GM18873 (cell line): ENCODE results near the gene FANCC.
"Not testable (repeated sequence)": the region's sequence is repeated elsewhere in the genome, so short reads cannot be mapped to it uniquely, and the experiment has no call there.

Experiments used
- ATAC-seq: cut with Tn5 transposase; IDR thresholded peaks from one replicate; pipeline ENCODE4 v1.9.1; 2021; ENCODE audit warnings: mild to moderate bottlenecking, moderate library complexity, moderate number of reproducible peaks; ENCODE audit not compliant: unreplicated experiment, low FRiP score

FANCC gene

GRCh38 chr9:95246547-95246946 lies 71.0 kb downstream of the FANCC start:
- no peak for ATAC-seq

- ATAC-seq: no peak
These were observed 74.9 kb downstream of the FANCC start for GRCh38 chr9:95242613-95243012.

GRCh38 chr9:95239071-95239470 lies 78.4 kb downstream of the FANCC start:
- no peak for ATAC-seq

- no peak for ATAC-seq
These were observed 80.2 kb downstream of the FANCC start for GRCh38 chr9:95237336-95237735.

GRCh38 chr9:95230046-95230445 lies 87.5 kb downstream of the FANCC start:
- ATAC-seq: no peak

- no peak for ATAC-seq
These were observed 88.1 kb downstream of the FANCC start for GRCh38 chr9:95229230-95229915.

GRCh38 chr9:95226921-95227320 lies 90.6 kb downstream of the FANCC start:
- no peak for ATAC-seq

- no peak for ATAC-seq
These were observed 91.8 kb downstream of the FANCC start for GRCh38 chr9:95225726-95226106.

- ATAC-seq: no peak
These were observed 92.3 kb downstream of the FANCC start for GRCh38 chr9:95225076-95225725.

GRCh38 chr9:95224376-95225019 lies 93.0 kb downstream of the FANCC start:
- no peak for ATAC-seq

- not testable (repeated sequence) for ATAC-seq
These were observed 97.2 kb downstream of the FANCC start for GRCh38 chr9:95220352-95220751.

- no peak for ATAC-seq
These were observed 98.7 kb downstream of the FANCC start for GRCh38 chr9:95218773-95219172.

- ATAC-seq: no peak
These were observed 99.6 kb downstream of the FANCC start for GRCh38 chr9:95217936-95218335.

GRCh38 chr9:95215336-95215898 lies 102.1 kb downstream of the FANCC start:
- ATAC-seq: no peak

- no peak for ATAC-seq
These were observed 104.4 kb downstream of the FANCC start for GRCh38 chr9:95213117-95213516.

GRCh38 chr9:95211028-95211427 lies 106.5 kb downstream of the FANCC start:
- no peak for ATAC-seq

- ATAC-seq: no peak
These were observed 110.1 kb downstream of the FANCC start for GRCh38 chr9:95207403-95207802.

GRCh38 chr9:95206143-95206542 lies 111.4 kb downstream of the FANCC start:
- no peak for ATAC-seq

- ATAC-seq: no peak
These were observed 112.8 kb downstream of the FANCC start for GRCh38 chr9:95204710-95205109.

- ATAC-seq: no peak
These were observed 113.2 kb downstream of the FANCC start for GRCh38 chr9:95204310-95204709.

- ATAC-seq: not testable (repeated sequence)
These were observed 114.5 kb downstream of the FANCC start for GRCh38 chr9:95203019-95203418.
